NOMO-1 treated with dmso at 0.1 percent for 144 hours (cell line): ENCODE measurements around the gene HOXC6.

ENCODE experiments used
- DNase-seq: peaks from one replicate; lab custom pipeline; 2025; ENCODE audit not compliant: unreplicated experiment; lab: John Stamatoyannopoulos, UW

HOXC6 gene

GRCh38 chr12:54028314-54029201 is at the start of gene HOXC6:
HOXC6 (plus strand) TSS chr12:54028440; CDS start chr12:54028522, 82 bp downstream.
- peak; percentile 75 for DNase-seq

DNA sequence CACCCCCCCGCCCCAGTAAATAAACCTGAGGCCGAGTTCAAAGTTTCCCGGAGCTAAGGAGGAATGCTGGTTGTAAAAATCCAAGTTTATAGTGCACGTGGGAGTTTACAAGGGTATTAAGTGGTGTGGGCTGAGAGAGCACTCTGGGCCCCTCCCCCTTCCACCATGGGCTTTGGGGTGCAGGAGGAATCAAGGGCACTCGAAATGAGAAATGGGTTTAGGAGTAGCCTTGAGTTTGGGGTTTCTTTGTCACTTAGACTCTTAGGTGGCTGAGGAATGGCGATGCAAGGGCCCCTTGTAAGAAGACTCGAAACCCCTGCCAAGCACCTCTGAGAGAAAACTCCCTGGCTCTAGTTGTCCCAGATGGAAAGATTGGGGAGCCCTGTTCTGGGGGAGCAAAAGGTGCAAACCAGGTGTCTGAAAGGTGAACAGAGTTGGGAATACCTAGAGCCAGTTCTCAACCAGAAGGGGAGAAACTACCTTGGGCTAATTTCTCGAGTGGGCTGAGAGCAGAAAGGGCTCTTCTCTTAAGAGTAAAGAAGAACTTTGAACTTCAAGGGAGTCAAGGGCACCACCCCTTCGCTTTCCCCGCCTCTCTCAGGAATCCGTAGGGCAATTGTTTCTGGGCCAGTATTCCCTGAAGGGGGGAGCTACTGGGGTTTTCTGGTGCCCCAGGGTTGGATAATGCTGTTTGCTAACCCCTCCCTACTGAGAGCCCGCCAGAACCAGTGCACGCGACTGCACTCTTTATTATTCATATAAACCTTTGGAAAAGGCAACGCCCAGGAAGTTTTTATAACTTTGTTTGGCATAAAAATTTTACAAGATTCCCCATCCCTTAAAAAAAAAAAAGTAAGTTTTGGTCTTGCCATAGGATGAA is 49.5 kb upstream of the HOXC6 start:
- no peak for DNase-seq

GRCh38 chr12:53980104-53980801 is 48.0 kb upstream of the HOXC6 start:
- no peak for DNase-seq

GRCh38 chr12:53980802-53981496 is 47.3 kb upstream of the HOXC6 start:
- no peak for DNase-seq

DNA sequence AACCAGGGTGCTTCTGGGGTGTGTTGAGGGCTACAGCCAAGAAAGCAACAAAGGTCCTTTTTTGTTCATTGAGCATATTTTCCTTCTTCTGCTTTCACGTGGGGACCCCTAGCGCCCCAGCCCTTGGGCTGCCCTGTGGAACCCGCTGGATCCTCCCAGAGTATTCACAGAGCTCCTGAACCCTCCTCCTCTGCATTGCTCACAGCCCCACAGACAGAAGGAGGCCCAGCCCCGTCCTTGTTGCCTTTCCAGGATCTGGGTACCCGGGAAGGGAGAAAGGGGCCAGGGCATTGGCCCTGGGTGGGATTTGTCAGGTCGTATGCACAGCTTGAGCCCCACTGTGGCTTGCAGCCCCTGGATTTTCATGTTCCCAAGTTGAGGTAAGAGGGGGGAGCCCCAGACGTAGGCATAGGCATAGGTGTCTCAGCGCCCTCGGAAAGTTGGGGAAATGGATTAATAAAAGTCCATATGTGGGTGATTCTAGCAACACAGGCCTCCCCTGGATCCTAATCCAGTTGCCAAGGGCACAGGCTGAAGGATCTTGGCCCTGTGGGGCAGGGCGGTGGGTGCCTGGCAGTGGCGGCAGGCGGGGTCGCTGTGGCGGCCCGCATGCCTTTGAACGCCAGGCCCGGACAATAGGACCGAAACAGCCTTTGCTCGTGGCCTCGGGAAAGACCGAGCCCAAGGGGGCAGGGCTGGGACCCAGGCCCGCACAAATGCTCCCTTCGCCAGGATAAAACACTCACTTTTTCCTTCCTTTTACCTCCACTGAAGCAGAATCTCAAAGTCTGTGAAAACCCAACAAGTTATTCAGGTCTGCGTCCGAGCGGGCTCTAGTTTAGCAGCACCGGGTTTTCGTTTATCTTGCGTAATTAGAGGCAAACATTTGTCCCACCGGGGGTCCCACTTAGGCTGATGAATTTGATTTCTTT is 46.3 kb upstream of the HOXC6 start:
- no peak for DNase-seq

- DNase-seq, result no peak
Measured at GRCh38 chr12:53982648-53983567, 45.3 kb upstream of the HOXC6 start.

DNA sequence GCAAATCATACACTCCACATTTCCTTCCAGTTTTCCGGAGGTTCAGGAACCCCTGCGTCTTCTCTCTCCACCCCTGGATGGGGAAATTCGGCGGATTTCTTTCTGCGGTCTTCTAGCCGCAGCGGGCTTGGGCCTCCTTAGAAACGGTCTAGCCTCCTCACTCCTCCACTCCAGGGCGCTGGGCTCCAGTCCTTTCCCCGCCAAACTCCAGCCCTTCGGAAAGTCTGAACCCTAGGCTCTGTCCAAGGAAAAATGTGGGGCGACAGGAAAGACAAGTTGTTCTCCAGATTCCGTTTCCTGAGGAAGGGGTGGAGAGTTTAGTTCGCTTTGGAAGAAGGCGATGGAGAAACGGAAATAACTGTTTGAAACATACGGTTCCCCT is 44.7 kb upstream of the HOXC6 start:
- no peak for DNase-seq

- DNase-seq, result no peak
Measured at GRCh38 chr12:53983950-53984572, 44.2 kb upstream of the HOXC6 start.

DNA sequence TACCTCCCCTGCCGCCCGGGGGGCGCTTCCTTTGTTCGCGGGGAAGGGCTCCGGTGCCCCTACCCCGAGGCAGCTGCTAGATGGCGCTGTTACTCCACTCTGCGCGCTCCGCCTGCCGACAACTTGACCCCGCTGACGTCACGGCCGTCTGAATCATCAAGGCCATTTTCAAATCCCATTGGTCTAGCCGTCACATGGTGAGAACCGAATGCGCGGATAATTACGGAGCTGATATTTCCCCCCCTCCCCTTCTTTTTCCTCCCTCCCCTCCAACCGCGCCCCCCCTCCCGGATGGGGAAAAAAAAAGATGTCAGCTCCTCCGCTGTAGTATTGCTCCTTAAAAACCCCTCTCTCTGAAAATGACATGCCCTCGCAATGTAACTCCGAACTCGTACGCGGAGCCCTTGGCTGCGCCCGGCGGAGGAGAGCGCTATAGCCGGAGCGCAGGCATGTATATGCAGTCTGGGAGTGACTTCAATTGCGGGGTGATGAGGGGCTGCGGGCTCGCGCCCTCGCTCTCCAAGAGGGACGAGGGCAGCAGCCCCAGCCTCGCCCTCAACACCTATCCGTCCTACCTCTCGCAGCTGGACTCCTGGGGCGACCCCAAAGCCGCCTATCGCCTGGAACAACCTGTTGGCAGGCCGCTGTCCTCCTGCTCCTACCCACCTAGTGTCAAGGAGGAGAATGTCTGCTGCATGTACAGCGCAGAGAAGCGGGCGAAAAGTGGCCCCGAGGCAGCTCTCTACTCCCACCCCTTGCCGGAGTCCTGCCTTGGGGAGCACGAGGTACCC is 43.1 kb upstream of the HOXC6 start, which contains the start of gene HOXC10:
Gene HOXC10 (plus strand): TSS at position 246 of the 791 bp plus-strand sequence. CDS start 114 bp downstream, at position 360.
- peak; percentile 72 for DNase-seq

DNA sequence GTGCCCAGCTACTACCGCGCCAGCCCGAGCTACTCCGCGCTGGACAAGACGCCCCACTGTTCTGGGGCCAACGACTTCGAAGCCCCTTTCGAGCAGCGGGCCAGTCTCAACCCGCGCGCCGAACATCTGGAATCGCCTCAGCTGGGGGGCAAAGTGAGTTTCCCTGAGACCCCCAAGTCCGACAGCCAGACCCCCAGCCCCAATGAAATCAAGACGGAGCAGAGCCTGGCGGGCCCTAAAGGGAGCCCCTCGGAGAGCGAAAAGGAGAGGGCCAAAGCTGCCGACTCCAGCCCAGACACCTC is 42.6 kb upstream of the HOXC6 start:
- no peak for DNase-seq

- no peak for DNase-seq
Measured at GRCh38 chr12:53985994-53986685, 42.1 kb upstream of the HOXC6 start.

DNA sequence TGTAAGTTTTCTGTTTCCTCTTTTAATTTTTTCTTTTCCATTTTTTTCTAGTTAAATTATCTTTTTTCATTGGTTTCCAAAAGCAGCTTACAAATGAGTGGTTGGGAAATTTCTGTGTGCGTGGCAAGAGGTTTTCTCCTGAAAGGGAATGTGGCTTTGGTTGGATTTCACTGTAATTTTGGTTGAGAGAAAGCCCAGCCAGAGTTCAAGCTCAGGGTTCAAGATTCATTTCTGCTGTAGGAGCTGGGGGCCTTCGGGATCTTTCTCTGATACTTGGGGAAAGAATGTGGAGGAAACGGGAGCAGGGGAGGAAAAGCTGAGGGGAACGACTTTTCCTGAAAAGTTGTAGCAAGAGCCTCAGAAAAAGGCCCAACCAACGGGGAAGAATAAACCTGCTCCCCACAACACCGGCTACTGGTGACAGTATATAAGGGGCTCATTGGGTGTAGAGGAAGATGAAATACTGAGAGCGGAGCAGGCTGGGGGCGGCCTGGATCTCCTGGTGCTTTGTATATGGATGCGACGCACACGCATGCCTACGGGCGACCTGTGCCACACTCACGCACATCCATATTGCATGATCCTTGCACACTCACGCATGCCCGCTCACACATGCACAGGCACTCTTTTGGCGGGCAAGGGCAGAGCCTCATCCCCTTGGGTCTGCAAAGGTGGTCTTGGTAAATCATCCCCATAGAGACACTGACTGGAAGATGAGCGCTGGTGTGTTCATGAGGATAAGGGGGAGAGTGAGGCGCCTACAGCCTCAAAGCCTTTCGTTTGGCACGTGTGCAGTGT is 41.4 kb upstream of the HOXC6 start:
- no peak for DNase-seq

DNA sequence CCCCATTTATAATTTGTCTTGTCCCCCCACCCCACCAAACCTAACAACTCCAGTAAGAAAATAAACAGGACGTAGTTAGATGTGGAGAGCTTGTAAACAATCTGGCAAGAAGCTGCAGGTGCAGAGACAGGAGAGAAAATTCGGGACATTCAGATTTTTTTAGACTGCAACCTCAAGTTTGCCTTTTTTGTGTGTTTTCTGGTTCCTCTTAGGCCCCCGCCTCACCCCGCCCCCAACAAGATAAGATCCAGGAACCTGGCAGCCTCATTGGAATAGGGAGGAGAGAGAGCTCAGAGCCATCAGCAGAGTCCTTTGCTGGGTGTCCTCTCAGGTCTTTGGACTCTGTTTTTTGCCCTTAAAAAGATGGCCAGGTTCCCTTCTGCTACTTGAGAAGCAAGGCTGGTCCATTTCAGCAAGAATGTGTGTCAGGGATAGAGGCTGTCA is 40.4 kb upstream of the HOXC6 start:
- DNase-seq, result no peak

DNA sequence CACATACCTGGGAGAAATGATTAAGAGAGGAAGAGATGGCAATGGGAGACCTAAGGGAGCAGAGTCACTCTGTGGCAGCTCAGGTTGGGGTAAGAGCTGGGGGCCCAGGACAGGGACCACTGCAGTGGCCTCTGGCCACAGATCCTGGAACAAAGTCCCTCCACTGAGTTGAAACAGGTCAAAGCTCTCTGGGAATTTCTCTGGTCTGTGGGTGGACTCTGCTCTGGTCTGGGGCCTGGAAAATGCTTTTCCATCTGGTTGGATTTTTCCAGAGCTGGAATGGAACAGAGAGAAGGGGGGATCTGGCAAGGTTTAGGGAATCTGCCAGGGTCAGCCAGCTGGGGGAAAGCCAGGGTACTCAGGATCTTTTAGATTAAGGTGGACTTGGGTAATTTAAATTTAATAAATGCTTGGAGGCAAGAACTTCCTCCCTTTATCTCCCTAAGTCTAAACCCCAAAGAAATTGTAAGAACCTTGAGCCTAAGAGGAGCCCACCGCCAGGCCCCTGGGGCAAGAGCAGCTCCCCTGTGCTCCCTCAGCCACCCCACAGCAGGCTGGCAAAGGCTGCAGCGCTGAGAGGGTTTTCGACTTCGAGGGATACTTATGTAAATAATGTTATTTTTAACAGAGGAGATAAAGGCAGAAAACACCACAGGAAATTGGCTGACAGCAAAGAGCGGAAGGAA is 39.6 kb upstream of the HOXC6 start:
- DNase-seq, result no peak
